ENCODE measurements around the gene COL13A1. TPM values are rescaled to one million over a fixed set of nuclear protein-coding genes. Genes with fewer than 3 reads are reported as not detected.
A peak's percentile ranks its signal among the peaks of the same experiment; 100 is the strongest.

The COL13A1 gene
- polyA plus RNA-seq, 1 of the 3 experiments (the other 2 are of a cell fraction): 26.7 TPM

DNA sequence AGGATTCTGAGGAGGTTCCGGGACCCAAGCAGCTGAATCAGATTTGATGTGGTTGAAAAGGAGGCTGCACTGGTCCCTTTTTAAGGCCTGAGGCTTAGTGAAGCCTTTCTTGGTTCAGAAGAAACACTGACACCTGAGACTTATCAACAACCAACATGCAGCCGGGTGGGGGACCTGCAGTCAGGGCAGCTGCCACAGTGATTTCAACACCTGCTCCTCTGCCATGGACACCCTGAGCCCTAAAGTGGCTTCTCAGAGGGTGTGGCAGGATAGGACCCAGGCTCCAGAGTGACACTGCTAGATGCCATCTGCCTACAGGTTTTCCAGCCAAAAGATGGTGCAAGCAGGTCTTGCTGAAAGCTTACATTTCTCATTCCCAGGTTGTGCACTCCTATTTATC lies 99.3 kb downstream of the COL13A1 start:
- Histone ChIP-seq H3F3A (replicated peaks; ENCODE audit: insufficient read depth) (no peaks in the 10 kb centered on the region), H3K9ac (no peak overlapping the region), H3K4me1 (ENCODE audit: control insufficient read depth in 1 of 2, insufficient read depth in 2 of 2, low read depth in 1 of 2, low read length in 1 of 2) (peaks cover 0 to 18% of the 10 kb centered on the region in 2 experiments; a peak in 1 of 4 replicates), H4K20me1 (ENCODE audit: insufficient read depth) (no peaks in the 10 kb centered on the region), H3K27me3 (ENCODE audit: insufficient read depth) (no peaks in the 10 kb centered on the region), H3K79me2 (ENCODE audit: insufficient read depth) (no peaks in the 10 kb centered on the region), H3K4me3 (ENCODE audit: low read depth in 2 of 2, low read length in 1 of 2) (no peak overlapping the region), H3K27ac (ENCODE audit: low read depth in 2 of 2, low read length in 1 of 2) (no peak overlapping the region), H2AFZ (ENCODE audit: low read depth) (no peak overlapping the region), H3K9me3 (no peaks in the 10 kb centered on the region), H3K36me3 (replicated peaks in 1 of 2; ENCODE audit: control insufficient read depth in 1 of 2, insufficient read depth in 2 of 2, low read length in 1 of 2) (no peaks in the 10 kb centered on the region), H3K9me2 (no peaks in the 10 kb centered on the region), H3K4me2 (no peak overlapping the region)
- no peak for TF ChIP-seq NRF1 (IDR thresholded peaks at IDR 0.05; ENCODE audit: low read depth, low read length)
- TF ChIP-seq RXRA (IDR thresholded peaks at IDR 0.05; ENCODE audit: borderline replicate concordance, low read depth): no peak
- DNase-seq: no peak
- ChIA-PET CTCF (interaction anchor here (0.9 to 9.3 kb wide), 29 partner anchors 10 to 256 kb away, joined by 3 to 120 read pairs (median 4); partner anchors contain the start of gene TYSND1), POLR2A (no interaction called here)
- 95% methylated on average over 2 of the region's 2 CpGs for WGBS (ENCODE audit: low lambda C conversion rate)

DNA sequence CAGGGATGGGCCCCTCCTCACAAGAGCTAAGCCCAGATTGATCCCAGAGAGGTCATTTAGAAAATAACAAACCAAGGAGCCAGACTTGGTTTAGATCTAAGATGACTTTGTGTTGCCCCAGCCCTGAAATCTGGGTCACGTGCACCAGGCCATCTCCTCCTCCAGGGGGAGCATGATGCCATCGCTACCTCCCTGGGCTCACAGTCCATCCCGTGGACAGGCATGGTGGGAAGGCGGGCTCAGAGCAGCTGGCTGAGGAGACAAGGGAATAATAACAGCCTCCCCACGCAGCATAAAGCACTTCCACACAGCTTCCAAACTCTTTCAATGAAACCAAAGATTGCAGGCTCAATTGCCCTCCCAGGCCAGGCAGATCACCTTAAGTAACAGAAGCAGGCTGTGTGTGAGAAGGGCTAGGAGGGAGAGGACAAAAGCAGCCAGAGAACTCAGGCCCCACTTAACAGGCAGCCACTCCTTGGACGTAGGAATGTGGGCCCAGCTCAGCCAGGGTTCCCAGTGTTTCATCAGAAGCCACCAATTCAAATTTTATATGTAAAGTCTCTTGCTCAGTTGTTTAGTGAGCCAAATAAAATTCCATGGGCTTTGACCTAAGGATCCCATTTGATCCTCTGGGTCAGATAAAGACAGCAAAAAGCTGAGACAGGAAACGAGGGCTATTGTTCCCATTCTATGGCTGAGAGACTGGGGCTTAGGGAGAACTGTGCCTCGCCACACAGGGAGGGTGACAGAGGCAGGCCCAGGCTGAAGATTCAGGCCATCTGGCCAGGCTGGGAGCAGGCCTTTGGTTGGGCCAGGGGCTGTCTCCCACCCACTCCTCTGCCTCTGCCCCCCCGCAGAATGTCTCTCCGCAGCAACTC lies 100.2 kb downstream of the COL13A1 start:
- Histone ChIP-seq H3K9ac (no peak overlapping the region), H2AFZ (ENCODE audit: low read depth) (no peak overlapping the region; the same call in 1 of the 2 replicates), H3K27ac (ENCODE audit: low read depth in 2 of 2, low read length in 1 of 2) (no peak overlapping the region), H3K36me3 (replicated peaks in 1 of 2; ENCODE audit: control insufficient read depth in 1 of 2, insufficient read depth in 2 of 2, low read length in 1 of 2) (no peaks in the 10 kb centered on the region), H3K4me1 (ENCODE audit: control insufficient read depth in 1 of 2, insufficient read depth in 2 of 2, low read depth in 1 of 2, low read length in 1 of 2) (peaks cover 0 to 9% of the 10 kb centered on the region in 2 experiments; a peak in 1 of 4 replicates), H3K4me3 (ENCODE audit: low read depth in 2 of 2, low read length in 1 of 2) (no peak overlapping the region), H3K9me3 (no peaks in the 10 kb centered on the region), H3F3A (replicated peaks; ENCODE audit: insufficient read depth) (no peaks in the 10 kb centered on the region), H3K27me3 (ENCODE audit: insufficient read depth) (no peaks in the 10 kb centered on the region), H3K79me2 (ENCODE audit: insufficient read depth) (no peaks in the 10 kb centered on the region), H3K4me2 (no peak overlapping the region), H3K9me2 (no peaks in the 10 kb centered on the region), H4K20me1 (ENCODE audit: insufficient read depth) (no peaks in the 10 kb centered on the region)
- ChIA-PET POLR2A (interaction anchor here (0.6 kb wide), 1 partner anchor 13 kb away, joined by 3 read pairs; no protein-coding TSS in a partner anchor), CTCF (interaction anchor here (0.6 to 9.3 kb wide), 32 partner anchors 10 to 257 kb away, joined by 3 to 120 read pairs (median 4); partner anchors contain the start of gene TYSND1)
- peak; percentile 92 for DNase-seq
- 64% methylated on average over 6 of the region's 10 CpGs for WGBS (ENCODE audit: low lambda C conversion rate)
- no peak for TF ChIP-seq CHD2 (IDR thresholded peaks at IDR 0.05; ENCODE audit: low read length, partially characterized antibody)
- TF ChIP-seq FOSL2 (IDR thresholded peaks at IDR 0.05; ENCODE audit: borderline replicate concordance, low read depth): no peak
- peak; percentile 68 for TF ChIP-seq RAD21 (IDR thresholded peaks at IDR 0.05; ENCODE audit: low read length)
- no peak for TF ChIP-seq NFIC (IDR thresholded peaks at IDR 0.05; ENCODE audit: borderline replicate concordance)
- TF ChIP-seq JUND (IDR thresholded peaks at IDR 0.05): no peak
- TF ChIP-seq, protein P1, sequence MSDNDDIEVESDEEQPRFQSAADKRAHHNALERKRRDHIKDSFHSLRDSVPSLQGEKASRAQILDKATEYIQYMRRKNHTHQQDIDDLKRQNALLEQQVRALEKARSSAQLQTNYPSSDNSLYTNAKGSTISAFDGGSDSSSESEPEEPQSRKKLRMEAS (IDR thresholded peaks at IDR 0.05; ENCODE audit: low read depth): 0 out of 2 replicates have a peak, but pooled peaks have one; percentile 62
- TF ChIP-seq EZH2phosphoT487 (IDR thresholded peaks at IDR 0.05; ENCODE audit: borderline replicate concordance, low read depth): no peak
- TF ChIP-seq ELF1 (IDR thresholded peaks at IDR 0.05): no peak
- TF ChIP-seq NRF1 (IDR thresholded peaks at IDR 0.05; ENCODE audit: low read depth, low read length): no peak
- no peak for TF ChIP-seq RCOR1 (IDR thresholded peaks at IDR 0.05; ENCODE audit: low read length)
- TF ChIP-seq TCF12 (IDR thresholded peaks at IDR 0.05): no peak
- TF ChIP-seq TAF1 (IDR thresholded peaks at IDR 0.05; ENCODE audit: borderline replicate concordance, low read depth, low read length): no peak
- TF ChIP-seq, protein P2, sequence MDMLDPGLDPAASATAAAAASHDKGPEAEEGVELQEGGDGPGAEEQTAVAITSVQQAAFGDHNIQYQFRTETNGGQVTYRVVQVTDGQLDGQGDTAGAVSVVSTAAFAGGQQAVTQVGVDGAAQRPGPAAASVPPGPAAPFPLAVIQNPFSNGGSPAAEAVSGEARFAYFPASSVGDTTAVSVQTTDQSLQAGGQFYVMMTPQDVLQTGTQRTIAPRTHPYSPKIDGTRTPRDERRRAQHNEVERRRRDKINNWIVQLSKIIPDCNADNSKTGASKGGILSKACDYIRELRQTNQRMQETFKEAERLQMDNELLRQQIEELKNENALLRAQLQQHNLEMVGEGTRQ (IDR thresholded peaks at IDR 0.05; ENCODE audit: borderline replicate concordance, low read depth, low read length): no peak; the same call in 1 of the 2 replicates
- TF ChIP-seq EP300 (IDR thresholded peaks at IDR 0.05; ENCODE audit: borderline replicate concordance in 1 of 2, low read depth in 1 of 2, low read length in 1 of 2): no peak
- no peak for TF ChIP-seq GATA2 (CRISPR knock-in tag; IDR thresholded peaks at IDR 0.05)
- no peak for TF ChIP-seq GABPA (IDR thresholded peaks at IDR 0.05; ENCODE audit: low read depth)
- TF ChIP-seq, protein P3, sequence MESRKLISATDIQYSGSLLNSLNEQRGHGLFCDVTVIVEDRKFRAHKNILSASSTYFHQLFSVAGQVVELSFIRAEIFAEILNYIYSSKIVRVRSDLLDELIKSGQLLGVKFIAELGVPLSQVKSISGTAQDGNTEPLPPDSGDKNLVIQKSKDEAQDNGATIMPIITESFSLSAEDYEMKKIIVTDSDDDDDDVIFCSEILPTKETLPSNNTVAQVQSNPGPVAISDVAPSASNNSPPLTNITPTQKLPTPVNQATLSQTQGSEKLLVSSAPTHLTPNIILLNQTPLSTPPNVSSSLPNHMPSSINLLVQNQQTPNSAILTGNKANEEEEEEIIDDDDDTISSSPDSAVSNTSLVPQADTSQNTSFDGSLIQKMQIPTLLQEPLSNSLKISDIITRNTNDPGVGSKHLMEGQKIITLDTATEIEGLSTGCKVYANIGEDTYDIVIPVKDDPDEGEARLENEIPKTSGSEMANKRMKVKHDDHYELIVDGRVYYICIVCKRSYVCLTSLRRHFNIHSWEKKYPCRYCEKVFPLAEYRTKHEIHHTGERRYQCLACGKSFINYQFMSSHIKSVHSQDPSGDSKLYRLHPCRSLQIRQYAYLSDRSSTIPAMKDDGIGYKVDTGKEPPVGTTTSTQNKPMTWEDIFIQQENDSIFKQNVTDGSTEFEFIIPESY (IDR thresholded peaks at IDR 0.05; ENCODE audit: borderline replicate concordance, low read depth): no peak
- TF ChIP-seq YY1 (IDR thresholded peaks at IDR 0.05; ENCODE audit: low read depth): no peak
- TF ChIP-seq, protein P4, sequence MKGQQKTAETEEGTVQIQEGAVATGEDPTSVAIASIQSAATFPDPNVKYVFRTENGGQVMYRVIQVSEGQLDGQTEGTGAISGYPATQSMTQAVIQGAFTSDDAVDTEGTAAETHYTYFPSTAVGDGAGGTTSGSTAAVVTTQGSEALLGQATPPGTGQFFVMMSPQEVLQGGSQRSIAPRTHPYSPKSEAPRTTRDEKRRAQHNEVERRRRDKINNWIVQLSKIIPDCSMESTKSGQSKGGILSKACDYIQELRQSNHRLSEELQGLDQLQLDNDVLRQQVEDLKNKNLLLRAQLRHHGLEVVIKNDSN (IDR thresholded peaks at IDR 0.05; ENCODE audit: borderline replicate concordance, low read depth): peak; percentile 76
- no peak for TF ChIP-seq TEAD4 (IDR thresholded peaks at IDR 0.05; ENCODE audit: borderline replicate concordance, insufficient read depth)
- TF ChIP-seq MXI1 (IDR thresholded peaks at IDR 0.05; ENCODE audit: low read depth, low read length): no peak
- TF ChIP-seq MEF2A (IDR thresholded peaks at IDR 0.05; ENCODE audit: borderline replicate concordance, low read depth): no peak
- no peak for TF ChIP-seq FOXJ3 (CRISPR knock-in tag; IDR thresholded peaks at IDR 0.05)
- TF ChIP-seq SMC3 (IDR thresholded peaks at IDR 0.05; ENCODE audit: low read depth, low read length): peak; percentile 57

Measured in SK-N-SH (cell line).